Stimulated activated CD4-positive, alpha-beta T cell treated with anti-CD3 and anti-CD28 coated beads, TNF-alpha, amount 100 ng/mL, for 24 hours (primary cell): ENCODE results near the gene AJAP1.

Experiments used
- DNase-seq, 3 experiments: peaks; one replicate each; pipeline ENCODE4 v3.0.0-alpha.2; 2020; ENCODE audit warnings: low read depth in 3 of 3

The AJAP1 gene

GRCh38 chr1:4701276-4701675 is 46.9 kb downstream of the AJAP1 start:
- DNase-seq: no peak

DNA sequence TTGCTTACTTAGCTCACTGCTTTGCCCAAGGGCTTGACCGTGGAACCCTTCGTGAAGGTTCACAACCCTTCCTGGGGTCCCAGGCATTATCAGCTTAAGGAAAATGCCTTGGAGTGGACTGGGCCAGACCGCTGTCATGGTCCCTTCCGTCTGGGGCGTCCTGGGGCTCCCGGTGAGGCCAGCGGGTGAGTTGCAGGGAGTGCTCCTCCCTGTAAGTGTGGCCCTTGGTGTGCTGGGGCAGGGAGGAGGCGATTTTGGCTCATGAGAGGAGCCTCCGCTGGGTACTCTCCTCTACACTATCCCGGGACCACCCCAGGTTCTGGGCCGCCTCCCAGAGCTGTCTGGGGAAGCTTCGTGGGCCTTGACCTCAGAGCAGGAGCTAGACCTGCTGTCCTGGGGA is 48.1 kb downstream of the AJAP1 start:
- DNase-seq: no peak

- no peak for DNase-seq
Observed at GRCh38 chr1:4702932-4703331, 48.5 kb downstream of the AJAP1 start.

GRCh38 chr1:4703646-4704045 is 49.2 kb downstream of the AJAP1 start:
- DNase-seq: no peak

DNA sequence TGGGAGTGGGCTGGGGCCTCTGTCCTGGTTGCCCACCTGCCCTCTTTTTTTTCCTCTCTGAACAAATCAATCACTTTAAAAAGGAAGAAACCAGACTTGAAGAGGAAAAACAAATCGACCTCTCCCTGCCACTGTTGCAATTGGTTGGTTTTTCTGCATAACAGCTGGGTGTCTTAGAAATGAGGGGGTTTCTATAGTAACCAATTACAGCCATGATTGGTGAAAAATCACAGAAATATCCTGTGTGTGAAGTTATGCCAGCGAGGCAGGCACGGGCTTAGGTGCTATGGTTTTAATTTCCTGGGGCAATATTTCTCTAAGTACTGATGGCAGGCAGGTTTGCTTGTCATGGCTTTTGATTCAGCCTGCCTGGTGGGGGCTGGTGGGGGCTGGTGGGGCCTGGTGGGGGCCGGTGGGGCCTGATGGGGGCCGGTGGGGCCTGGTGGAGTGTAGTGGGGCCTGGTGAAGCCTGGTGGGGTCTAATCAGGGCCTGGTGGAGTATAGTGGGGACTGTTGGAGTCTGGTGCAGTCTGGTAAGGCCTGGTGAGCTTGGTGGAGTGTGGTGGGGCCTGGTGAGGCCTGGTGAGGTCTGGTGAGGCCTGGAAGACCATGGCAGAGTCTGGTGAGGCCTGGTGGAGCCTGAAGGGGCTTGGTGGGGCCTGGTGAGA is 54.6 kb downstream of the AJAP1 start:
- no peak for DNase-seq

DNA sequence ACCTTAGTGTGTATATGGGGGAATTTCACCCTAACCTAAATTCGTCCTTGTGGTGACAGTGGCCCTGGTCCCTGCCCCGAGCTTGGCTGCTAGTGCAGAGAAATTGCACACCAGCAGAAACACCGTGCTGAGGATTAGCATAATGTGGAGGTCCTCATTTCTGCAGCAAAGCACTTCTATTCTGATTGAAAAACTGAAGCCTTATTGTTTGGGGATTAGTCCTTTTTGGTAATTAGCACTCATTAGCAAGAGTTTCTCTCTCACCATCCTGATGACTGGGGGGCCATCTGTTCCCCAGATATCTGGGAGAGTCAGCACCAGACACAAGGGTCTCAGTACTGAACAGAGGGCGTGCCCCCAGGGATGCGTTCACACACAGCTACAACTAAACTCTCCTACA is 55.2 kb downstream of the AJAP1 start:
- no peak for DNase-seq

DNA sequence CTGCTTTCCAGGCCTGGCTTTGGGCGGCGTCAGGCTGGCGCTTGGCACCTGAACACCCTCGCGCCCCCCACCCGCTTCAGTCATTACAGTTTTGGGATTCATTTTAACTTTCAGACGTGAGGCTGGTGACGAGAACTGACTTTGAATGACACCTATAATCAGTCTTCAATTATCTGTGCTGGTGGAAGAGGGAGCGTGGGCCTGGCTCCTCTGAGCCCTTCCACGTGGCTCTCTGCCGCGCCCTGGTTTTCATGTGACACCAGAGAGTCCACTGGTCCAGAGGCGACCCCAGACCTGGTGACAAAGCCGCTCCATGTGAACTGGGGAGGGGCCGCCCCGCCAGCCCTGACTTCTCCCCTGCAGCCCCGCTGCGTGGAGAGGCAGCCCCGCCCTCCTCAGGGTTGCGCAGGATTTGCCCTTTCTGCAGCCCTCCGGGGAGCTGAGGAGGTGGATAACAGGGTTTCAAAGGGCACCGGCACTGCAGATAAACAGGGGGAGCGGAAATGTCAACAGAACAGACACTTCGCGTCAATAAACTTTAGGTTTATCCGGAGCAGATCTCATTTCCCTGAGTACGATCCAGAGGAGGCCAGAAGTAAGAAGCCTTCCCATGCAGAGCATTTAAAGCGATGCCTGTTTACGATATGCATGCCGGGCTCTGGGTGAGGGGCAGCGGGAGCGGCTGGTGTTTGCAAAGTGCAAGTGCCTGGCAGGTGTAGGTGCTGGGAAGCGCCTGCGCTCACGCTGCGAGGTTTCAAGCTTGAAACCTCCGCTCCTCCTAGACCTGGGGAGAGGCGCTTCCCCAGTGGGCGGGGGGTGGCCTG is 56.4 kb downstream of the AJAP1 start:
- no peak for DNase-seq

DNA sequence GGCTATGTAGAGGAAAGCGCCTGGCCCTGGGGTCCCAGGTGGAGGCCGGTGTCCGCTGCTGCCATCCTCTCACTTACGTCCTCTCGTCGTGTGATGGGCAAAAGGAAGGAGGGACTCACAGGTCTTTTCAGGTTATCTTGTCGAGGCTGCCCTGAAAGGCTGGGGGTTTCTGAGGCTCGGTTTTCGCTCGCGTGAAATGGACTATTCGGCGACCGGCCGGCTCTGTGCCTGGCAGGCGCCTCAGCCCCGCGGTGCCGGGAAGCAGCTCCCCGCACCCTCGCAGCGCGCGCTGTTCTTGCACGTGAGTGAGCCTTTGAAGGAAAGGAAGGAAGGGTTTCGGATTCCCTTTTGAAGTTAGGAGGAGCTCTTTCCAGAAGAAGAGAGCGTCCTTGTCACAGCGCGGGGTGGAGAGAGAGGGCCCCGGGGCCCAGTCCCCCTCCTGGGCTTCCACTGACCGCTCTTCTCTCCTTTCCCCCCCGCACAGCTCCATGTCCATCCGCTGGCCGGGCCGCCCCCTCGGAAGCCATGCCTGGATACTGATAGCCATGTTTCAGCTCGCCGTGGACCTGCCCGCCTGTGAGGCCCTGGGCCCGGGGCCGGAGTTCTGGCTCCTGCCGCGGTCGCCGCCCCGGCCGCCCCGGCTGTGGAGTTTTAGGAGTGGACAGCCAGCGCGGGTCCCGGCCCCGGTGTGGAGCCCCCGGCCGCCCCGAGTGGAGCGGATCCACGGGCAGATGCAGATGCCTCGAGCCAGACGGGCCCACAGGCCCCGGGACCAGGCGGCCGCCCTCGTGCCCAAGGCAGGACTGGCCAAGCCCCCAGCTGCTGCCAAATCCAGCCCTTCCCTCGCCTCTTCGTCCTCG is 57.2 kb downstream of the AJAP1 start:
- no peak for DNase-seq

- no peak for DNase-seq
Observed at GRCh38 chr1:4713669-4714068, 59.3 kb downstream of the AJAP1 start.

DNA sequence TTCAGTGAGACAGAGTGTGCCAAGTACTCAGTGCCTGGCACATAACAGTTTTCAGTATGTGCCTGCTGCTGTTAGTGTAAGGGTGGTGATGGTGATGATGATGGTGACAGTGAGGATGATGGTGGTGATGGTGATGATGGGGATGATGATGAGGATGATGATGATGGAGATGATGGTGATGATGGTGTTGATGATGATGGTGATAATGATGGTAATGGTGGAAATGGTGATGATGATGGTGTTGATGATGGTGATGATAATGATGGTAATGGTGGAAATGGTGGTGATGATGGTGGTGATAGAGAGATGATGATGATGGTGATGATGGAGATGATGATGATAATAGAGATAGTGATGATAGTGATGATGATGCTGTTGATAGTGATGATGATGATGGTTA is 62.0 kb downstream of the AJAP1 start:
- no peak for DNase-seq

DNA sequence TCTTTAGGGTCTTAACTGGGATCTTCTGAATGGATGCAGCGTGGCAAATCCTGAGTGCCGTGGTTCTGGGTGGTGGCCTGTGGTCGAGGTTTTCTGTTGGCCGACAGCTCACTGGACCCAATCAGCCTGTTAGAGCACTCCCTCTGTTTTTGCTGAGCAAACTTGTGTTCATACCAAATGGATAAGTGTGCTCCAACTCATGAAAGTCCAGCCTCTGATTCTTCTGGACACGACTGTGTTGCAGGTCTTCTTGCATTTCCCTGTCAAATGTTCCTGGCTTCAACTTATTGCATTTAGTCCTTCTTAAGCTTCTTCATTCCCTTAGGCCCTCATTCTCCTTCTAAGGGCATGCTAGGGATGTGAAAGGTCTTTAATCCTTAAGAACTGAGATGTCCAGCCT is 63.7 kb downstream of the AJAP1 start:
- DNase-seq: no peak

DNA sequence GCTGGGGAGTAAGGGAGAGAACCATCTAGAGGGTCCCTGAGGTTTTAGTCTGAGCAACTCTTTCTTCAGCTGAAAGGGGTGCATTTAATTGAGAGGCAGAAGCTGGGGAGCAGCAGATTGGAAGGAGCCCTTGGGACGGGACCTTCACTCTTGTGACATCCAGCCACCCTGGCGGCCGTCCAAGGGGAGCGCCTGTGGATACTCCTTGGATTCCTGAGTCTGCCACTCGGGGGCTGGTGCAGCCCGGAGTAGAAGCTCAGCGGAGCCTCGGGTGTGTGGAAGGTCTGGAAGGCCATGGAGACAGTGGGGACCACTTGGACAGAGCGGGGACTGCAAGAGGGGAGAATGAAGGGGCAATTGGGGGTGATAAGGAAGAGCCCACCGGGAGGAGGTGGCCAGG is 68.7 kb downstream of the AJAP1 start:
- DNase-seq: no peak

GRCh38 chr1:4724001-4724400 is 69.6 kb downstream of the AJAP1 start:
- no peak for DNase-seq

DNA sequence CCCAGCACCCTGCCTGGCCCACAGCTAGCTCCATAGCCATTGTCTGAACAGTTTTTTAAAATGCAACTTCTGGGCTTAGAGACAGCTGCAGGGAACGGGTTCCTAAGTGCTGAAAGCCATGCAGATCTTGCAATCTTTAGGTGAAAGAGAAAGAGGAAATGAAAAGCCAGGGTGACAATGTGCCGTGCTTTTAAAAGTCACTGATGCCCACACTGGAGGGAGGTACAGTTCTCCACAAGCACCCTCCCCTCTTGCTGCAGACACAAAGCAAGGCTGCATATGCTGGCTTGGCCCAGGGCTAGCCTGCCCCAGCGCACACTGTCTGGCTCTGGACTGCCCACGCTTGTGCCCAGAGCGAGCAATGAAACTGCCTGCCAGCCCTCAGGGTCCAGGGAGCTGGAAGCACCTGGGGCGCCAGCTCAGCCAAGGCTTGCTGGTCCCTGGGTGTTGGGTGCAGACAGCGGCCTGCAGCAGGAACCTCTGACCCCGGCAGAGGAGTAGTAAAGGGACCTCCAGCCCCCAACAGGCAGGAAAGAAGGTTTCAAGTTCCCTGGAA is 70.4 kb downstream of the AJAP1 start:
- no peak for DNase-seq

GRCh38 chr1:4725416-4725815 is 71.0 kb downstream of the AJAP1 start:
- DNase-seq: no peak

- DNase-seq: no peak
Observed at GRCh38 chr1:4726620-4727341, 72.4 kb downstream of the AJAP1 start.

DNA sequence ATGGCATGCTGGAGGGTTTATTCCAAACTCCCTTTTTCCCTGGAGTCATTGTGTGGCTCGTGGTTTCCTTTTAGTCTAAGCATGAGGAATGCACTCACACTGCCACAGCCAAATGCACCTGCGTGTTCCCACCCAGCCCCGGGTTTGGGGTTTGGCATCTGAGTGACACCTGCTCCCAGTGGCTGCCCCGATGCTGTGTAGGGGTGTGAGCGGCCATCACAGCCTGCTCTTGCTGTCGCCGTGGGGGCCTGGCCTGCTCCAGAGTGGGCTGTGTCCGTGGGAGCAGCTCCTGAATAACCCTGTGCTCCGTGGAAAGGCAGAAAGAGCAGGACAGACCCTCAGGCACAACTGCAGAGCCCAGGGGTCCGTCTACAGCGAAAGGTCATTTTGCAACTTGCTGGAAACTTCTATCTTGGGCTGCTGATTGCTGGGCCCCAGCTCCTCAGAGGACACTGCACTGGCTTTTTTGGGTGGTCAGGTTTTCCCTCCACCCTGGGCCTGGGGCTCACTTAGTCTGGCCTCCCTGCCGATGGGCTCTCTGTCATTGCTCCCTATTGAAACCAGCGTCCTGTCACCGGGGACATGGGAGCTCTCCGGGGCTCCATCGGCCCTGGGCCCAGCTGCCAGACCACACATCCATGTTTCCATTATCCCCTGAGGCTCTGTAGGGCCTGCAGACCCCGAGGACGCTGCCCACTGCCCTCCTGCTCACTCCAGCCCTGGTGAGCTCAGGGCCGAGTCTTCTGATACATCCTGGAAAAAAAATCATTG is 74.1 kb downstream of the AJAP1 start:
- no peak for DNase-seq

GRCh38 chr1:4729090-4729471 is 74.7 kb downstream of the AJAP1 start:
- DNase-seq: no peak

GRCh38 chr1:4730078-4730477 is 75.7 kb downstream of the AJAP1 start:
- DNase-seq: no peak

DNA sequence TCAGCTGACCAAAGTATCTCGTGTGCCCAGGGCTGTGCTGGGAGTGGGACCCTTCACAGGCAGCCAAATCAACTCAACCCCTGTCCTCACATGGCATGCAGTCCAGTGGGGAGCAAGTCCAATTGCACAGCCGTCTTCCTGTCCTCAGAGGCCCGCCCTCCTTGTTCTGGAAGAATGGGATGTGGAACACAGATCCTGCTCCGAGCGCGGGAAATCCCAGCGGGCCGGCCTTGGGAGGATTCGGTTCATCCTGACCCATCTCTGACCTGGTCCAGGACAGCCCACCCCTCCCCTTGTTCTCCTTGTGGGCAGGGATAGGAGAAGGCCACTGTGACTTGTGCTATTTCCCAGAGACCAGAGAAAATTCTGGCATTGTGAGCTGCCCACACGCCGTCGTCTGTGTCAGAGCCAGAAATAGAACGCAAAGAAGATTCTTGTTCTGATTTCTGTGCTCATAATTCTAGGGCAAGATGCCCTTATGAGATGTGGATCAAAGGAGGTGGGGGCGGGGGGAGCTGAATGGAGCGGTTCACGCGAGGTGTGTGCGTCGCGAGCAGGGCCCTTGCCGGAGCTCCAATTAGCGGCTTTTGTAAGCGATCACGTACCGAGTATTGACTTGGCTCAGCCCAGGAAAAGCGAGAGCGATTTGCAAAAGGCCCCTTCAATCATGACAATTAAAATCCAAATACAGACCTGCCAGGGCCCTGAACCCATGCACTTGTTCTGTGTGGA is 79.2 kb downstream of the AJAP1 start:
- no peak for DNase-seq
